ENCODE data around the gene SLC39A3.

Gene SLC39A3

GRCh38 chr19:2744113-2744512, 4.3 kb upstream of the SLC39A3 start:
- no peak for DNase-seq

GRCh38 chr19:2743099-2743498, 3.3 kb upstream of the SLC39A3 start:
- DNase-seq = no peak

GRCh38 chr19:2740314-2740656, 468 bp upstream of the SLC39A3 start:
- DNase-seq = no peak

- no peak for DNase-seq
Observed at GRCh38 chr19:2736550-2737190, 3.1 kb downstream of the SLC39A3 start.

GRCh38 chr19:2735374-2735773, 4.4 kb downstream of the SLC39A3 start:
- DNase-seq = no peak

GRCh38 chr19:2734589-2735288, 5.1 kb downstream of the SLC39A3 start:
- DNase-seq = no peak

- no peak for DNase-seq
Observed at GRCh38 chr19:2733930-2734588, 5.8 kb downstream of the SLC39A3 start.

- no peak for DNase-seq
Observed at GRCh38 chr19:2732883-2733282, 6.9 kb downstream of the SLC39A3 start.

GRCh38 chr19:2732157-2732725, 7.6 kb downstream of the SLC39A3 start:
- no peak for DNase-seq

- DNase-seq = no peak
Observed at GRCh38 chr19:2731181-2731995, 8.4 kb downstream of the SLC39A3 start.

- no peak for DNase-seq
Observed at GRCh38 chr19:2729943-2730818, 9.6 kb downstream of the SLC39A3 start.

- DNase-seq = no peak
Observed at GRCh38 chr19:2728783-2729387, 10.9 kb downstream of the SLC39A3 start.

- DNase-seq = no peak
Observed at GRCh38 chr19:2727640-2727944, 12.2 kb downstream of the SLC39A3 start.

GRCh38 chr19:2726904-2727639, 12.7 kb downstream of the SLC39A3 start:
- DNase-seq = no peak

GRCh38 chr19:2726160-2726855, 13.5 kb downstream of the SLC39A3 start:
- DNase-seq = no peak

GRCh38 chr19:2724148-2724557, 15.7 kb downstream of the SLC39A3 start:
- DNase-seq = no peak

GRCh38 chr19:2723747-2724146, 16.1 kb downstream of the SLC39A3 start:
- no peak for DNase-seq

GRCh38 chr19:2723345-2723715, 16.5 kb downstream of the SLC39A3 start:
- no peak for DNase-seq

- DNase-seq = peak in 1 of 2 experiments; percentile 55
Observed at GRCh38 chr19:2722541-2723344, 17.1 kb downstream of the SLC39A3 start.
